ENCODE measurements around the gene PRR23E. TPM values are rescaled to one million over a fixed set of nuclear protein-coding genes. Genes with fewer than 3 reads are reported as not detected.

Gene PRR23E
- total RNA-seq, 2 donors from 2014 or later = not detected

GRCh38 chr3:127233371-127233770, 40.4 kb downstream of the PRR23E start:
- no peak for ATAC-seq
- no peaks in the 10 kb centered on the region for H3K4me1 ChIP-seq
- H3K4me3 ChIP-seq = no peak overlapping the region
- TF ChIP-seq POLR2A (IDR thresholded peaks at IDR 0.05) (no peak), CTCF (IDR thresholded peaks at IDR 0.05) (no peak)
- H3K9me3 ChIP-seq = no peaks in the 10 kb centered on the region
- H3K27ac ChIP-seq = no peak overlapping the region
- H3K27me3 ChIP-seq = no peaks in the 10 kb centered on the region
- no peak for DNase-seq
- intact Hi-C loops (cut with DNase I) = no loop called here
- WGBS, 2 donors = 28 to 33% methylated on average over 3 of the region's 3 CpGs
- no peaks in the 10 kb centered on the region for H3K36me3 ChIP-seq (replicated peaks in 1 of 2; ENCODE audit: insufficient read depth in 1 of 2, low read depth in 2 of 2)

GRCh38 chr3:127234778-127235177, 41.8 kb downstream of the PRR23E start:
- Histone ChIP-seq H3K27me3 (no peaks in the 10 kb centered on the region), H3K36me3 (replicated peaks in 1 of 2; ENCODE audit: insufficient read depth in 1 of 2, low read depth in 2 of 2) (no peaks in the 10 kb centered on the region), H3K4me3 (no peak overlapping the region), H3K4me1 (no peaks in the 10 kb centered on the region), H3K27ac (no peak overlapping the region), H3K9me3 (no peaks in the 10 kb centered on the region)
- intact Hi-C loops (cut with DNase I) = no loop called here
- no peak for ATAC-seq
- no peak for TF ChIP-seq POLR2A (IDR thresholded peaks at IDR 0.05)
- TF ChIP-seq CTCF (IDR thresholded peaks at IDR 0.05) = no peak
- no peak for DNase-seq

DNA sequence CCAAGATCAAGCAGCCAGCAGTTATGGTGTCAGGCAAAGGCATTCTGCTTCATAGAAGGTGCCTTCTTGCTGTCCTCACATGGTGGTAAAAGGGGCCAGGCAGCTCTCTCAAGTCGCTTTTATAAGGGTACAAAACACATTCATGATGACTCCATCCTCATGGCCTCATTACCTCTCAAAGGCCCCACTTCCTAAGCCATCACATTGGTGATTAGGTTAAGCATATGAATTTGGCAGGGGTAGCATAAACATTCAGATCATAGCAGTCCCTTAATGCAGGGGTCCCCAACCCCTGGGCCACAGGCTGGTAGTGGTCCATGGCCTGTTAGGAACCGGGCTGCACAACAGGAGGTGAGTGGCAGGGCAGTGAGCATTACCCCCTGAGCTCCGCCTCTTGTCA, 42.8 kb downstream of the PRR23E start:
- ATAC-seq = no peak

GRCh38 chr3:127237835-127238234, 44.9 kb downstream of the PRR23E start:
- ATAC-seq (no peak), DNase-seq (no peak)
- no peaks in the 10 kb centered on the region for H3K27me3 ChIP-seq
- TF ChIP-seq CTCF (IDR thresholded peaks at IDR 0.05) (no peak), POLR2A (IDR thresholded peaks at IDR 0.05) (no peak)
- no peak overlapping the region for H3K4me3 ChIP-seq
- no peaks in the 10 kb centered on the region for H3K36me3 ChIP-seq (replicated peaks in 1 of 2; ENCODE audit: insufficient read depth in 1 of 2, low read depth in 2 of 2)
- no peak overlapping the region for H3K27ac ChIP-seq
- no peaks in the 10 kb centered on the region for H3K9me3 ChIP-seq
- WGBS, 2 donors = 25 to 52% methylated on average over 3 of the region's 3 CpGs
- no peaks in the 10 kb centered on the region for H3K4me1 ChIP-seq
- intact Hi-C loops (cut with DNase I) = no loop called here

More for the DNA sequence above, 42.8 kb downstream of the PRR23E start:
- DNase-seq = no peak
- WGBS, 2 donors = 67 to 70% methylated on average over 1 to 3 of the region's 3 CpGs
- TF ChIP-seq CTCF (IDR thresholded peaks at IDR 0.05) = no peak
- no peak for TF ChIP-seq POLR2A (IDR thresholded peaks at IDR 0.05)
- Histone ChIP-seq H3K27me3 (no peaks in the 10 kb centered on the region), H3K36me3 (replicated peaks in 1 of 2; ENCODE audit: insufficient read depth in 1 of 2, low read depth in 2 of 2) (no peaks in the 10 kb centered on the region), H3K4me3 (no peak overlapping the region), H3K27ac (no peak overlapping the region), H3K9me3 (no peaks in the 10 kb centered on the region), H3K4me1 (no peaks in the 10 kb centered on the region)
- intact Hi-C loops (cut with DNase I) = no loop called here

DNA sequence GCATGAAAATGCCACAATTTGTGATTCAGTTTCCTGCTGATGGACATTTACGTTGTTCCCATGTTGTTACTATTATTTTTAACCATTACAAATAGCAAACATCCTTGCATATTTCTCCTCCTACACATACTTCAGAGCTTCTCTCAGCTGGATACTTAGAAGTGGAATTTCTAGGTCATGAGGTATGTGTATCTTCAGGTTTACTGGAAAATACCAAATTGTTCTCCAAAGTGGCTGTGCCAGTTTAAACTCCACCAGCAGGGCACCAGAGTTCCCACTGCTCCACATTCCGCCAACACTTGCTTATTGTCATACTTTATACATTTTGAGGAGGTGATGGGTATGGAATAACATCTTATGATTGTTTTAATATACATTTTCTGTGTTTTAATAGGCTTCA, 45.7 kb downstream of the PRR23E start:
- ATAC-seq (no peak), DNase-seq (no peak)
- no peaks in the 10 kb centered on the region for H3K4me1 ChIP-seq
- no peaks in the 10 kb centered on the region for H3K9me3 ChIP-seq
- no peaks in the 10 kb centered on the region for H3K36me3 ChIP-seq (replicated peaks in 1 of 2; ENCODE audit: insufficient read depth in 1 of 2, low read depth in 2 of 2)
- no peaks in the 10 kb centered on the region for H3K27me3 ChIP-seq
- TF ChIP-seq CTCF (IDR thresholded peaks at IDR 0.05) (no peak), POLR2A (IDR thresholded peaks at IDR 0.05) (no peak)
- no peak overlapping the region for H3K27ac ChIP-seq
- 70 to 74% methylated on average over 2 of the region's 2 CpGs for WGBS, 2 donors
- intact Hi-C loops (cut with DNase I) = no loop called here
- H3K4me3 ChIP-seq = no peak overlapping the region
